AG04449 (cell line): ENCODE results near the gene CSTB.

Experiments used
- CTCF ChIA-PET: fragments of 350-600 bp; formaldehyde crosslinking; extraction: SDS; loops from one replicate; lab custom pipeline; 2021; ENCODE audit warnings: antibody characterized with exemption; lab: Yijun Ruan, JAX
- POLR2A ChIA-PET: fragments of 400-600, 350-600 bp; formaldehyde crosslinking; extraction: SDS; loops from one replicate; lab custom pipeline; 2020; ENCODE audit warnings: antibody characterized with exemption, inconsistent platforms; lab: Yijun Ruan, JAX
- DNase-seq: peaks from one replicate; pipeline ENCODE4 v3.0.0-alpha.2; 2010; ENCODE audit warnings: low read depth, low spot score
- H3K4me3 ChIP-seq: 2 replicates; pipeline ENCODE4 v1.5.1; 2011; ENCODE audit warnings: low read depth, mild to moderate bottlenecking, control low read depth, low read length
- CTCF ChIP-seq: IDR thresholded peaks from one replicate; pipeline ENCODE4 v1.5.1; 2011; ENCODE audit warnings: mild to moderate bottlenecking, moderate library complexity, low read length, control low read depth, inconsistent platforms; ENCODE audit not compliant: insufficient read depth; ENCODE audit errors: missing control alignments

CSTB gene

GRCh38 chr21:43752758-43753438 is 23.2 kb downstream of the CSTB start:
- POLR2A ChIA-PET, result no interaction called here
- TF ChIP-seq CTCF, result no peak
- CTCF ChIA-PET, result no interaction called here
- H3K4me3 ChIP-seq, result no peak overlapping the region
- no peak for DNase-seq

GRCh38 chr21:43751955-43752591 is 24.0 kb downstream of the CSTB start:
- DNase-seq, result no peak
- POLR2A ChIA-PET, result no interaction called here
- CTCF ChIA-PET, result no interaction called here
- no peak for TF ChIP-seq CTCF
- H3K4me3 ChIP-seq, result no peak overlapping the region

- CTCF ChIA-PET, result no interaction called here
- H3K4me3 ChIP-seq, result no peak overlapping the region
- POLR2A ChIA-PET, result no interaction called here
- DNase-seq, result no peak
- no peak for TF ChIP-seq CTCF
Measured at GRCh38 chr21:43750339-43751033, 25.6 kb downstream of the CSTB start.

- ChIA-PET POLR2A (no interaction called here), CTCF (no interaction called here)
- no peak for TF ChIP-seq CTCF
- no peak for DNase-seq
- no peak overlapping the region for H3K4me3 ChIP-seq
Measured at GRCh38 chr21:43749651-43750262, 26.4 kb downstream of the CSTB start.

- DNase-seq, result no peak
- H3K4me3 ChIP-seq, result no peak overlapping the region
- CTCF ChIA-PET, result interaction anchor here (0.6 kb wide), 1 partner anchor 20 kb away, joined by 3 read pairs; no protein-coding TSS in a partner anchor
- no peak for TF ChIP-seq CTCF
- POLR2A ChIA-PET, result no interaction called here
Measured at GRCh38 chr21:43748622-43749021, 27.5 kb downstream of the CSTB start.
